K562 (cell line): ENCODE data around the gene SMURF1. TPM values are rescaled to one million over a fixed set of nuclear protein-coding genes. Genes with fewer than 3 reads are reported as not detected.

Experiments
- ARID1B ChIP-seq: fragments of 450-650 bp; IDR thresholded peaks from 2 replicates; pipeline ENCODE4 v1.6.1; 2016; ENCODE audit warnings: antibody characterized with exemption, mild to moderate bottlenecking, inconsistent platforms
- CBX1 ChIP-seq: sonication (generic); IDR thresholded peaks from 2 replicates; pipeline ENCODE4 v1.6.1; 2016; ENCODE audit warnings: antibody characterized with exemption, low read depth, mild to moderate bottlenecking
- ELF4 ChIP-seq: fragments of 450-650 bp; formaldehyde crosslinking; IDR thresholded peaks from 2 replicates; pipeline ENCODE4 v1.4.0; 2022; ENCODE audit warnings: missing genetic modification characterization
- HNRNPK ChIP-seq: fragments of 200-400 bp; formaldehyde crosslinking; IDR thresholded peaks from one replicate; pipeline ENCODE4 v1.6.1; 2018; ENCODE audit warnings: mild to moderate bottlenecking, low read depth, low read length; ENCODE audit not compliant: poor library complexity, severe bottlenecking
- LARP7 ChIP-seq: fragments of 450-650 bp; IDR thresholded peaks from 2 replicates; pipeline ENCODE4 v1.6.1; 2016
- MIER1 ChIP-seq: fragments of 450-650 bp; IDR thresholded peaks from 2 replicates; pipeline ENCODE4 v1.6.1; 2016; ENCODE audit warnings: antibody characterized with exemption, mild to moderate bottlenecking, low read depth
- MYNN ChIP-seq, 2 experiments: sonication (generic); formaldehyde crosslinking in 1 of 2; IDR thresholded peaks; 2 replicates each; pipeline versions ENCODE4 v1.5.0 to v1.6.1; 2016 to 2020; ENCODE audit warnings: antibody characterized with exemption in 1 of 2, missing genetic modification reagents in 1 of 2
- PCBP1 ChIP-seq: fragments of 200-400 bp; formaldehyde crosslinking; IDR thresholded peaks from 2 replicates; pipeline ENCODE4 v1.6.1; 2018; ENCODE audit warnings: mild to moderate bottlenecking, low read depth, low read length; ENCODE audit not compliant: poor library complexity, severe bottlenecking
- SETDB1 ChIP-seq: IDR thresholded peaks from one replicate; pipeline ENCODE4 v1.6.1; 2012; ENCODE audit warnings: low read length, control low read depth, inconsistent platforms
- TAF1 ChIP-seq: IDR thresholded peaks from 2 replicates; pipeline ENCODE4 v1.6.1; 2011; ENCODE audit warnings: mild to moderate bottlenecking, low read length, moderate library complexity; ENCODE audit not compliant: insufficient read depth, control insufficient read depth, severe bottlenecking; ENCODE audit errors: extremely low read depth
- TAF15 ChIP-seq: fragments of 200-400 bp; formaldehyde crosslinking; IDR thresholded peaks from 2 replicates; pipeline ENCODE4 v1.6.1; 2017; ENCODE audit warnings: mild to moderate bottlenecking, low read depth, low read length, moderate library complexity
- TOE1 ChIP-seq, 2 experiments: fragments of 450-650 bp in 1 of 2; sonication (generic) in 1 of 2; formaldehyde crosslinking in 1 of 2; IDR thresholded peaks; 2 replicates each; pipeline versions ENCODE4 v1.7.1 to v1.8.0; 2016 to 2022; ENCODE audit warnings: borderline replicate concordance in 2 of 2, mild to moderate bottlenecking in 2 of 2, antibody characterized with exemption in 1 of 2, inconsistent platforms in 1 of 2, low read depth in 1 of 2, missing genetic modification reagents in 1 of 2, moderate library complexity in 1 of 2
- ZFX ChIP-seq: sonication (generic); formaldehyde crosslinking; IDR thresholded peaks from 2 replicates; pipeline ENCODE4 v1.8.0; 2022; ENCODE audit warnings: mild to moderate bottlenecking, missing genetic modification reagents, moderate library complexity
- ZNF143 ChIP-seq: sonication (generic); formaldehyde crosslinking; IDR thresholded peaks from 2 replicates; pipeline ENCODE4 v1.9.0; 2022; ENCODE audit warnings: mild to moderate bottlenecking, missing genetic modification reagents
- ZNF282 ChIP-seq: sonication (generic); formaldehyde crosslinking; IDR thresholded peaks from 2 replicates; pipeline ENCODE4 v1.8.1; 2023; ENCODE audit warnings: missing genetic modification reagents
- ZNF384 ChIP-seq: IDR thresholded peaks from 2 replicates; pipeline ENCODE4 v1.6.1; 2012; ENCODE audit warnings: low read depth, low read length, improper control_type of control experiment
- ZNF445 ChIP-seq: fragments of 250-450 bp; sonication (Bioruptor Pico); IDR thresholded peaks from 2 replicates; pipeline ENCODE4 v1.4.0; 2020; ENCODE audit warnings: low read depth, mild to moderate bottlenecking, moderate library complexity
- ZNF766 ChIP-seq: fragments of 200-800 bp; sonication (Bioruptor generic); conservative IDR thresholded peaks from 2 replicates; pipeline ENCODE4 v1.6.1; 2016; ENCODE audit warnings: missing genetic modification characterization, missing compliant biosample characterization
- ZSCAN32 ChIP-seq: fragments of 450-650 bp; formaldehyde crosslinking; IDR thresholded peaks from 2 replicates; pipeline ENCODE4 v1.4.0; 2020; ENCODE audit warnings: mild to moderate bottlenecking, moderate library complexity
- polyA plus RNA-seq, 8 experiments: library from polyadenylated mRNA; depleted of rRNA in 4 of 8; stranded (reverse) in 5 of 8; unstranded in 3 of 8; fragments of >200 nt; fragmentation: Nextera tagmentation in 2 of 8; fragmentation: Illumina TruSeq in 1 of 8; extraction: Ambion mirVana in 2 of 8; extraction: Trizol in 1 of 8; gene quantifications; 2 replicates each; pipeline versions ENCODE4 v1.2.1 to v1.2.3, GENCODE V29; 2011 to 2014; ENCODE audit warnings: inconsistent platforms in 1 of 8, missing spikeins in 1 of 8
- total RNA-seq, 7 experiments: library from RNA; depleted of rRNA in 6 of 7; stranded (reverse); fragments of >200 nt in 6 of 7; fragmentation: Illumina TruSeq in 2 of 7; extraction: Trizol in 2 of 7; gene quantifications; 2 replicates each; pipeline versions ENCODE4 v1.2.1 to v1.2.3, GENCODE V29; 2011 to 2021; ENCODE audit warnings: low replicate concordance in 1 of 7
- TF ChIP-seq, protein P1 (sequence below): fragments of 450-650 bp; formaldehyde crosslinking; IDR thresholded peaks from 2 replicates; pipeline ENCODE4 v1.4.0; 2020; ENCODE audit warnings: mild to moderate bottlenecking, moderate library complexity
- TF ChIP-seq, protein P2 (sequence below): fragments of 450-650 bp; IDR thresholded peaks from 2 replicates; pipeline ENCODE4 v1.6.1; 2016; ENCODE audit warnings: mild to moderate bottlenecking
- TF ChIP-seq, protein P3 (sequence below): fragments of 250-450 bp; sonication (Bioruptor Pico); IDR thresholded peaks from 2 replicates; pipeline ENCODE4 v1.4.0; 2020; ENCODE audit warnings: mild to moderate bottlenecking, moderate library complexity

SMURF1 gene
- total and polyA plus RNA-seq, 9 of the 15 experiments (the other 6 are each of a cell fraction or from before 2014, with no cell fraction given), result 1.0 to 20.1 (median 12.6) TPM

DNA sequence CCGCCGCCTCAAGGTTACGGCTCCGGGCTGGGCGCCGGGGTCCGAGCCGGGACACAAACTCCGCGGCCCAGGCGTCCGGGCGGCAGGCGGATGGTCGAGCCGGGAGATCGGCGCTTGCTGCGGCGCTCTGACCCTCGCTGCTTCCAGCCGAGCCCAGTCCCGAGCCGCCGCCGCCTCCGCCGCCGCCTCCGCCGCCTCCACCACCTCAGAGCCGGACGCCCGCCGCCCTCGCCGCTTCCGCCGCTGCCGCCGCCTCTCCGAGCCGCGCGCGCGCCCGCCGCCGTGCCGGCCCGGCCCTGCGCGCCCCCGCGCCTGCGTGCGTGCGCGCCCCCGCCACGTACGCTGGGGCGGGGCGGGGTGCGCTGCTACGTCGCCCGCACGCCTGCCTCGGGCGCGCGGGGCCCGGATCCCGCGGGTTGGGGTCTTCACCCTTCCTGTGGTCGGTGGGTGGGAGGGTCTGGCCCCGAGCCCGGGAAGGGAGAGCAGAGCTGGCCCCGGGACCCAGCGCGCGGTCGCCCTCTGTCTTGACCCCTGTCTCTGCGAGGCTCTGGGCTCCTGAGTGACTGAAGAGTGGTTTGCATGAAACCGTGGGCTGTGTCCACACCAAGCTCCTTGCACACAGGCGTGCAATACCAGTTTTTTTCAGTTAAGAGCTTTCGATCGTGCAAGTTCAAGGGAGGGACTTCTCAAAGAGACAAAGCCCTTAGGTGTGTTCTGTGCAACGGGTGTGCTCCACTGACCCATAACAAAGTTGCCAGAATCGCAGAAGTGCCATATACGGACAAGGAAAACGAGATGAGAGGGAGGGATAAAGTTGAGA, at the start of gene SMURF1 (continued):
- TF ChIP-seq, protein P1, sequence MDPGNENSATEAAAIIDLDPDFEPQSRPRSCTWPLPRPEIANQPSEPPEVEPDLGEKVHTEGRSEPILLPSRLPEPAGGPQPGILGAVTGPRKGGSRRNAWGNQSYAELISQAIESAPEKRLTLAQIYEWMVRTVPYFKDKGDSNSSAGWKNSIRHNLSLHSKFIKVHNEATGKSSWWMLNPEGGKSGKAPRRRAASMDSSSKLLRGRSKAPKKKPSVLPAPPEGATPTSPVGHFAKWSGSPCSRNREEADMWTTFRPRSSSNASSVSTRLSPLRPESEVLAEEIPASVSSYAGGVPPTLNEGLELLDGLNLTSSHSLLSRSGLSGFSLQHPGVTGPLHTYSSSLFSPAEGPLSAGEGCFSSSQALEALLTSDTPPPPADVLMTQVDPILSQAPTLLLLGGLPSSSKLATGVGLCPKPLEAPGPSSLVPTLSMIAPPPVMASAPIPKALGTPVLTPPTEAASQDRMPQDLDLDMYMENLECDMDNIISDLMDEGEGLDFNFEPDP (CRISPR knock-in tag), result peak; percentile 51; the same call in 1 of the 2 replicates
- TF ChIP-seq, protein P2, sequence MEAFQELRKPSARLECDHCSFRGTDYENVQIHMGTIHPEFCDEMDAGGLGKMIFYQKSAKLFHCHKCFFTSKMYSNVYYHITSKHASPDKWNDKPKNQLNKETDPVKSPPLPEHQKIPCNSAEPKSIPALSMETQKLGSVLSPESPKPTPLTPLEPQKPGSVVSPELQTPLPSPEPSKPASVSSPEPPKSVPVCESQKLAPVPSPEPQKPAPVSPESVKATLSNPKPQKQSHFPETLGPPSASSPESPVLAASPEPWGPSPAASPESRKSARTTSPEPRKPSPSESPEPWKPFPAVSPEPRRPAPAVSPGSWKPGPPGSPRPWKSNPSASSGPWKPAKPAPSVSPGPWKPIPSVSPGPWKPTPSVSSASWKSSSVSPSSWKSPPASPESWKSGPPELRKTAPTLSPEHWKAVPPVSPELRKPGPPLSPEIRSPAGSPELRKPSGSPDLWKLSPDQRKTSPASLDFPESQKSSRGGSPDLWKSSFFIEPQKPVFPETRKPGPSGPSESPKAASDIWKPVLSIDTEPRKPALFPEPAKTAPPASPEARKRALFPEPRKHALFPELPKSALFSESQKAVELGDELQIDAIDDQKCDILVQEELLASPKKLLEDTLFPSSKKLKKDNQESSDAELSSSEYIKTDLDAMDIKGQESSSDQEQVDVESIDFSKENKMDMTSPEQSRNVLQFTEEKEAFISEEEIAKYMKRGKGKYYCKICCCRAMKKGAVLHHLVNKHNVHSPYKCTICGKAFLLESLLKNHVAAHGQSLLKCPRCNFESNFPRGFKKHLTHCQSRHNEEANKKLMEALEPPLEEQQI, result no peak
- TF ChIP-seq, protein P3, sequence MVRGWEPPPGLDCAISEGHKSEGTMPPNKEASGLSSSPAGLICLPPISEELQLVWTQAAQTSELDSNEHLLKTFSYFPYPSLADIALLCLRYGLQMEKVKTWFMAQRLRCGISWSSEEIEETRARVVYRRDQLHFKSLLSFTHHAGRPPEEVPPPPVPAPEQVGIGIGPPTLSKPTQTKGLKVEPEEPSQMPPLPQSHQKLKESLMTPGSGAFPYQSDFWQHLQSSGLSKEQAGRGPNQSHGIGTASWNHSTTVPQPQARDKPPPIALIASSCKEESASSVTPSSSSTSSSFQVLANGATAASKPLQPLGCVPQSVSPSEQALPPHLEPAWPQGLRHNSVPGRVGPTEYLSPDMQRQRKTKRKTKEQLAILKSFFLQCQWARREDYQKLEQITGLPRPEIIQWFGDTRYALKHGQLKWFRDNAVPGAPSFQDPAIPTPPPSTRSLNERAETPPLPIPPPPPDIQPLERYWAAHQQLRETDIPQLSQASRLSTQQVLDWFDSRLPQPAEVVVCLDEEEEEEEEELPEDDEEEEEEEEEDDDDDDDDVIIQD, result peak; percentile 60; the same call in 1 of the 2 replicates
- TF ChIP-seq ZNF766 (CRISPR knock-in tag), result peak; percentile 98
- TF ChIP-seq ARID1B, result no peak
- TF ChIP-seq ZNF384, result no peak
- TF ChIP-seq HNRNPK, result no peak
- no peak for TF ChIP-seq PCBP1
- TF ChIP-seq MYNN (IDR thresholded peaks at IDR 0.05), result peak; percentile 58; the same call in 1 of the 2 replicates
- TF ChIP-seq MYNN (CRISPR knock-in tag; IDR thresholded peaks at IDR 0.05), result no peak
- no peak for TF ChIP-seq TOE1 (IDR thresholded peaks at IDR 0.05; ENCODE audit: borderline replicate concordance)
- no peak for TF ChIP-seq TOE1 (CRISPR knock-in tag; IDR thresholded peaks at IDR 0.05; ENCODE audit: borderline replicate concordance, low read depth)
- peak; percentile 91; the same call in 1 of the 2 replicates for TF ChIP-seq CBX1
- no peak for TF ChIP-seq ZSCAN32 (CRISPR knock-in tag)
- TF ChIP-seq TAF1, result peak; percentile 34
- TF ChIP-seq SETDB1, result no peak
- TF ChIP-seq TAF15, result no peak
- no peak for TF ChIP-seq LARP7
- no peak for TF ChIP-seq ZNF445 (CRISPR knock-in tag)
- TF ChIP-seq ZNF143 (CRISPR knock-in tag), result no peak
- TF ChIP-seq ZNF282, result no peak
- no peak for TF ChIP-seq MIER1
- TF ChIP-seq ZFX (CRISPR knock-in tag), result peak; percentile 89
- peak; percentile 75; the same call in 1 of the 2 replicates for TF ChIP-seq ELF4 (CRISPR knock-in tag)
